ENCODE results near the gene BBOF1.

DNA sequence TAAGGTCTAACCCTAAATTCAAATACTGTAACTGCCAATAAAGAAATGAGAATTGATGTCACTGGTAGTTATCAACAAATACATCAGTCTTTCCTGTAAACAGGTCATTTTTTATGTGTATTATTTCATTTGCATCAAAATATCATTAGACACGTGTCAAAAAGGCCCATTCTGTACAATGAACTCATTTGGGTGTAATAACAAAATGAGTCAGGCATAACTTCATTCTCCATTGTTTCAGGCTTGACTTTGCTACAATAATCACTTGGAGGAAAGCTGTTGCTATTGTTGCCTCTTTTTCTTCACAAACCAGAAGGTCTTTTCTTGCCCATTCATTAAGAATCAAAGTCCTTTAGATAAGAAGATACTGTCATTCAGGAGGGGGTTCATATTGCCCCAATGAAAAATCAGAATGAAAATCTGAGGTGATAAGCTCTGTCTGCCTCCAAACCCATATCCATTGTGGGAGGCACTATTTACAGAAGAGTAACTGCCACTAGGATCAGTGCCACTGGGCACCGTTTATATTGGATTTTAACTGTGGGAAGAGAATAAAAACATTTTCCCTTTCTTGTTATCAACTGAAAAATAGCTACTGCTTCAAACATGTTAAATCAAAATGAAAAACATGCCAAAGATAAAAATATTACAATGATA lies 10.2 kb upstream of the BBOF1 start:
- TF ChIP-seq, protein P1, sequence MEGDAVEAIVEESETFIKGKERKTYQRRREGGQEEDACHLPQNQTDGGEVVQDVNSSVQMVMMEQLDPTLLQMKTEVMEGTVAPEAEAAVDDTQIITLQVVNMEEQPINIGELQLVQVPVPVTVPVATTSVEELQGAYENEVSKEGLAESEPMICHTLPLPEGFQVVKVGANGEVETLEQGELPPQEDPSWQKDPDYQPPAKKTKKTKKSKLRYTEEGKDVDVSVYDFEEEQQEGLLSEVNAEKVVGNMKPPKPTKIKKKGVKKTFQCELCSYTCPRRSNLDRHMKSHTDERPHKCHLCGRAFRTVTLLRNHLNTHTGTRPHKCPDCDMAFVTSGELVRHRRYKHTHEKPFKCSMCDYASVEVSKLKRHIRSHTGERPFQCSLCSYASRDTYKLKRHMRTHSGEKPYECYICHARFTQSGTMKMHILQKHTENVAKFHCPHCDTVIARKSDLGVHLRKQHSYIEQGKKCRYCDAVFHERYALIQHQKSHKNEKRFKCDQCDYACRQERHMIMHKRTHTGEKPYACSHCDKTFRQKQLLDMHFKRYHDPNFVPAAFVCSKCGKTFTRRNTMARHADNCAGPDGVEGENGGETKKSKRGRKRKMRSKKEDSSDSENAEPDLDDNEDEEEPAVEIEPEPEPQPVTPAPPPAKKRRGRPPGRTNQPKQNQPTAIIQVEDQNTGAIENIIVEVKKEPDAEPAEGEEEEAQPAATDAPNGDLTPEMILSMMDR (IDR thresholded peaks at IDR 0.05), result no peak
- no peak for TF ChIP-seq EZH2 (IDR thresholded peaks at IDR 0.05)
- TF ChIP-seq EZH2phosphoT487 (IDR thresholded peaks at IDR 0.05), result no peak

Data from neural progenitor cell (in vitro differentiated cells).